IMR-90 (cell line): ENCODE measurements around the gene USP16. TPM values are rescaled to one million over a fixed set of nuclear protein-coding genes. Genes with fewer than 3 reads are reported as not detected.

Source experiments
- ATAC-seq: fragments of 200-7000 bp; cut with Tn5 transposase; 2 replicates; pipeline ENCODE4 v1.9.1; 2020; ENCODE audit warnings: low read depth, mild to moderate bottlenecking, moderate library complexity
- BruUV-seq: library from RNA; stranded (reverse); fragments of 400-500 nt; replicated peaks from 2 replicates; lab custom pipeline; 2021; lab: Mats Ljungman, UMichigan
- CTCF ChIA-PET: fragments of 300-600 bp; formaldehyde crosslinking; extraction: SDS; loops from one replicate; lab custom pipeline; 2021; ENCODE audit warnings: antibody characterized with exemption; lab: Yijun Ruan, JAX
- POLR2A ChIA-PET: fragments of 300-600 bp; sonication (Branson Sonifier 250); formaldehyde crosslinking; loops from one replicate; lab custom pipeline; 2022; ENCODE audit warnings: antibody characterized with exemption; ENCODE audit not compliant: unreplicated experiment; lab: Charles Lee
- DNase-seq: peaks from one replicate; pipeline ENCODE4 v3.0.0; 2013
- H2AFZ ChIP-seq: replicated peaks from 2 replicates; pipeline ENCODE3; 2013; ENCODE audit warnings: low read length, mild to moderate bottlenecking; ENCODE audit not compliant: poor library complexity
- H2AK5ac ChIP-seq: 2 replicates; pipeline ENCODE4 v1.6.1; 2013; ENCODE audit warnings: low read depth, low read length, inconsistent platforms
- H2AK9ac ChIP-seq: replicated peaks from 2 replicates; pipeline ENCODE3; 2013; ENCODE audit warnings: mild to moderate bottlenecking, low read depth, low read length, moderate library complexity; ENCODE audit not compliant: poor library complexity
- H2BK120ac ChIP-seq: 2 replicates; pipeline ENCODE4 v1.6.1; 2013; ENCODE audit warnings: low read depth, low read length, inconsistent platforms
- H2BK15ac ChIP-seq: 3 replicates; pipeline ENCODE4 v1.6.1; 2013; ENCODE audit warnings: low read depth, low read length, inconsistent platforms
- H2BK20ac ChIP-seq: 2 replicates; pipeline ENCODE4 v1.6.1; 2013; ENCODE audit warnings: low read depth, mild to moderate bottlenecking, inconsistent platforms, low read length, moderate library complexity
- H2BK5ac ChIP-seq: 2 replicates; pipeline ENCODE4 v1.6.1; 2013; ENCODE audit warnings: mild to moderate bottlenecking, low read depth, low read length, inconsistent platforms; ENCODE audit not compliant: poor library complexity, severe bottlenecking
- H3K14ac ChIP-seq: replicated peaks from 2 replicates; pipeline ENCODE4 v1.6.1; 2013; ENCODE audit warnings: low read depth, low read length, inconsistent platforms
- H3K18ac ChIP-seq: 2 replicates; pipeline ENCODE4 v1.6.1; 2013; ENCODE audit warnings: low read depth, low read length, control low read depth
- H3K23ac ChIP-seq: 2 replicates; pipeline ENCODE4 v1.6.1; 2013; ENCODE audit warnings: low read depth, low read length, inconsistent platforms
- H3K27ac ChIP-seq: 2 replicates; pipeline ENCODE4 v1.5.1; 2013; ENCODE audit warnings: mild to moderate bottlenecking, control low read depth, low read length; ENCODE audit not compliant: insufficient read depth
- H3K27me3 ChIP-seq: 2 replicates; pipeline ENCODE4 v1.6.1; 2013; ENCODE audit warnings: low read length; ENCODE audit not compliant: control insufficient read depth, insufficient read depth
- H3K36me3 ChIP-seq: 2 replicates; pipeline ENCODE4 v1.6.1; 2013; ENCODE audit warnings: low read length, mixed read lengths; ENCODE audit not compliant: control insufficient read depth, insufficient read depth
- H3K4ac ChIP-seq: 2 replicates; pipeline ENCODE4 v1.6.1; 2013; ENCODE audit warnings: low read depth, low read length, inconsistent platforms
- H3K4me1 ChIP-seq: 2 replicates; pipeline ENCODE4 v1.6.1; 2013; ENCODE audit warnings: low read length, mixed read lengths; ENCODE audit not compliant: control insufficient read depth, insufficient read depth
- H3K4me2 ChIP-seq: 2 replicates; pipeline ENCODE4 v1.6.1; 2013; ENCODE audit warnings: low read depth, mild to moderate bottlenecking, control low read depth, low read length, moderate library complexity
- H3K4me3 ChIP-seq: 2 replicates; pipeline ENCODE4 v1.5.1; 2013; ENCODE audit warnings: low read depth, mild to moderate bottlenecking, control low read depth, low read length, moderate library complexity; ENCODE audit not compliant: insufficient read depth
- H3K56ac ChIP-seq: 2 replicates; pipeline ENCODE4 v1.6.1; 2013; ENCODE audit warnings: low read length, inconsistent platforms; ENCODE audit not compliant: insufficient read depth; ENCODE audit errors: extremely low read depth
- H3K79me1 ChIP-seq, 2 experiments: 2 replicates each; pipeline ENCODE4 v1.6.1; 2013; ENCODE audit warnings: low read length in 2 of 2, inconsistent platforms in 1 of 2, low read depth in 1 of 2
- H3K9ac ChIP-seq: 2 replicates; pipeline ENCODE4 v1.6.1; 2013; ENCODE audit warnings: low read depth, low read length, control low read depth
- H3K9me1 ChIP-seq: 2 replicates; pipeline ENCODE4 v1.6.1; 2013; ENCODE audit warnings: low read length, inconsistent platforms; ENCODE audit not compliant: insufficient read depth
- H3K9me3 ChIP-seq: 2 replicates; pipeline ENCODE4 v1.6.1; 2013; ENCODE audit warnings: low read length; ENCODE audit not compliant: control insufficient read depth, insufficient read depth
- H4K20me1 ChIP-seq: 2 replicates; pipeline ENCODE4 v1.6.1; 2013; ENCODE audit warnings: low read length, inconsistent platforms; ENCODE audit not compliant: insufficient read depth
- H4K5ac ChIP-seq: 2 replicates; pipeline ENCODE4 v1.6.1; 2013; ENCODE audit warnings: mild to moderate bottlenecking, low read depth, low read length, control low read depth
- H4K8ac ChIP-seq, 2 experiments: 2 replicates each; pipeline ENCODE4 v1.6.1; 2013; ENCODE audit warnings: low read depth in 2 of 2, low read length in 2 of 2, control low read depth in 1 of 2, inconsistent platforms in 1 of 2
- H4K91ac ChIP-seq: 2 replicates; pipeline ENCODE4 v1.6.1; 2013; ENCODE audit warnings: low read depth, low read length, inconsistent platforms; ENCODE audit not compliant: insufficient read depth
- CEBPB ChIP-seq: IDR thresholded peaks from 2 replicates; pipeline ENCODE4 v1.6.1; 2012; ENCODE audit warnings: low read depth, low read length, improper control_type of control experiment
- FOS ChIP-seq: fragments of 150-350 bp; IDR thresholded peaks from 2 replicates; pipeline ENCODE4 v1.6.1; 2016; ENCODE audit warnings: low read depth, low read length
- MAFK ChIP-seq: IDR thresholded peaks from 2 replicates; pipeline ENCODE4 v1.6.1; 2012; ENCODE audit warnings: low read depth, low read length, improper control_type of control experiment
- NFE2L2 ChIP-seq: fragments of 150-350 bp; IDR thresholded peaks from 2 replicates; pipeline ENCODE4 v1.6.1; 2016; ENCODE audit warnings: low read depth, mild to moderate bottlenecking, low read length
- RAD21 ChIP-seq: IDR thresholded peaks from 2 replicates; pipeline ENCODE4 v1.6.1; 2012; ENCODE audit warnings: low read length, improper control_type of control experiment
- RCOR1 ChIP-seq: IDR thresholded peaks from 2 replicates; pipeline ENCODE4 v1.6.1; 2012; ENCODE audit warnings: mild to moderate bottlenecking, low read length, improper control_type of control experiment; ENCODE audit not compliant: insufficient replicate concordance
- RFX5 ChIP-seq: IDR thresholded peaks from 2 replicates; pipeline ENCODE4 v1.8.0; 2012; ENCODE audit warnings: low read depth, mild to moderate bottlenecking, low read length, moderate library complexity
- SMC3 ChIP-seq: fragments of 150-350 bp; IDR thresholded peaks from 2 replicates; pipeline ENCODE4 v1.6.1; 2016; ENCODE audit warnings: low read depth, mild to moderate bottlenecking, antibody characterized with exemption, low read length, moderate library complexity
- WGBS, 2 experiments: methylation state at CpG; one replicate each; pipeline versions ENCODE4 v1.1.5 to v1.1.7; 2013; ENCODE audit warnings: missing lambda C conversion rate in 2 of 2; ENCODE audit not compliant: insufficient read length in 1 of 2; ENCODE audit errors: extremely low coverage in 2 of 2; 5-methylcytosine and 5-hydroxymethylcytosine counted together
- dilution Hi-C: fragments of 300-500 bp; cut with HindIII; formaldehyde crosslinking; loops from one replicate; pipeline ENCODE4 v1.14.3; 2018; ENCODE audit warnings: low sequenced_read_pairs; ENCODE audit not compliant: unreplicated experiment
- in situ Hi-C: fragments of 300-500 bp; cut with MboI; formaldehyde crosslinking; loops from 3 replicates; pipeline ENCODE4 v1.14.3; 2019; ENCODE audit warnings: low sequenced_read_pairs, inconsistent platforms, mixed read lengths
- intact Hi-C: fragments of 100-400 bp; cut with micrococcal nuclease; formaldehyde crosslinking; loops from 2 replicates; pipeline ENCODE4 v1.10.0; 2022
- polyA plus RNA-seq, 3 experiments: library from polyadenylated mRNA; depleted of rRNA; stranded (reverse); fragments of >200 nt; gene quantifications; 2 replicates each; pipeline ENCODE4 v1.2.3, GENCODE V29; 2012; ENCODE audit warnings: low replicate concordance in 1 of 3
- total RNA-seq: library from RNA; depleted of rRNA; stranded (reverse); fragments of >200 nt; gene quantifications from 2 replicates; pipeline ENCODE4 v1.2.3, GENCODE V29; 2012
- TF ChIP-seq, protein P1 (sequence below): fragments of 150-350 bp; IDR thresholded peaks from 2 replicates; pipeline ENCODE4 v1.6.1; 2017; ENCODE audit warnings: mild to moderate bottlenecking, antibody characterized with exemption, low read length, low read depth
- TF ChIP-seq, protein P2 (sequence below): fragments of 150-350 bp; IDR thresholded peaks from 2 replicates; pipeline ENCODE4 v1.6.1; 2016; ENCODE audit warnings: low read depth, mild to moderate bottlenecking, low read length, moderate library complexity, borderline replicate concordance

USP16 gene
- total and polyA plus RNA-seq, 2 of the 4 experiments (the other 2 are of a cell fraction), result 15.5 to 28.7 TPM

DNA sequence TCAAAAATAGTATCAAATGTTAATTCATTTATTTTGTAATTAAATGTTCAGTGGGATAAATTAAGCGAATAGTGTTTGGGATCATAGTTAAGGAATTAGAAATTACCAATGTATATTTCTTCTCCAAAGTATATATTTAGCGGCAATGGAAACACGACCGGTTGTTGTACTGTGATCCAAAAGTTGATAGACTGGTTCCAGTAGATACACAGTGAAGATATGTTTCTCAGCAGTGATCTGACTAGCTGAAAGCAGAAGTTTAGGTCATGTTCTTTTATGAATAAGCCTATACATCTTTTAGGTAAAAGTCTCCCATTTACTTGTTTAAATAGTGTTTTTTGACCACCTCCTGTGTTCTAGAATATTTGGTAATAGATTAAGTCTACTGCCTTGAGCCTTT lies 8.8 kb downstream of the USP16 start:
- Histone ChIP-seq H3K79me1 (peaks cover 21 to 26% of the 10 kb centered on the region in 2 experiments), H3K36me3 (peaks cover 34% of the 10 kb centered on the region), H3K14ac (no peak overlapping the region), H3K9me3 (no peaks in the 10 kb centered on the region), H4K5ac (no peak overlapping the region), H2BK20ac (no peak overlapping the region), H3K4ac (no peak overlapping the region), H3K4me3 (no peak overlapping the region), H4K8ac (no peak overlapping the region), H3K9me1 (peaks cover 4% of the 10 kb centered on the region; the same call in 1 of the 2 replicates), H3K27ac (no peak overlapping the region), H2AK9ac (no peak overlapping the region), H2BK5ac (no peak overlapping the region), H4K20me1 (no peaks in the 10 kb centered on the region), H2BK15ac (no peak overlapping the region), H2AFZ (no peak overlapping the region), H4K91ac (no peak overlapping the region), H2AK5ac (no peak overlapping the region), H3K56ac (no peak overlapping the region), H3K18ac (no peak overlapping the region), H3K4me1 (no peaks in the 10 kb centered on the region), H3K9ac (no peak overlapping the region), H2BK120ac (no peak overlapping the region), H3K4me2 (no peak overlapping the region), H3K23ac (no peak overlapping the region), H3K27me3 (no peaks in the 10 kb centered on the region)
- ATAC-seq, result no peak
- no CpG with 5 or more reads among the region's 4 CpGs for WGBS, 2 experiments
- ChIA-PET POLR2A (no interaction called here), CTCF (no interaction called here)
- TF ChIP-seq CEBPB (no peak), RCOR1 (no peak), FOS (no peak), RFX5 (no peak), RAD21 (no peak), NFE2L2 (no peak), SMC3 (no peak), MAFK (no peak)
- TF ChIP-seq, protein P1, sequence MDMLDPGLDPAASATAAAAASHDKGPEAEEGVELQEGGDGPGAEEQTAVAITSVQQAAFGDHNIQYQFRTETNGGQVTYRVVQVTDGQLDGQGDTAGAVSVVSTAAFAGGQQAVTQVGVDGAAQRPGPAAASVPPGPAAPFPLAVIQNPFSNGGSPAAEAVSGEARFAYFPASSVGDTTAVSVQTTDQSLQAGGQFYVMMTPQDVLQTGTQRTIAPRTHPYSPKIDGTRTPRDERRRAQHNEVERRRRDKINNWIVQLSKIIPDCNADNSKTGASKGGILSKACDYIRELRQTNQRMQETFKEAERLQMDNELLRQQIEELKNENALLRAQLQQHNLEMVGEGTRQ, result no peak
- TF ChIP-seq, protein P2, sequence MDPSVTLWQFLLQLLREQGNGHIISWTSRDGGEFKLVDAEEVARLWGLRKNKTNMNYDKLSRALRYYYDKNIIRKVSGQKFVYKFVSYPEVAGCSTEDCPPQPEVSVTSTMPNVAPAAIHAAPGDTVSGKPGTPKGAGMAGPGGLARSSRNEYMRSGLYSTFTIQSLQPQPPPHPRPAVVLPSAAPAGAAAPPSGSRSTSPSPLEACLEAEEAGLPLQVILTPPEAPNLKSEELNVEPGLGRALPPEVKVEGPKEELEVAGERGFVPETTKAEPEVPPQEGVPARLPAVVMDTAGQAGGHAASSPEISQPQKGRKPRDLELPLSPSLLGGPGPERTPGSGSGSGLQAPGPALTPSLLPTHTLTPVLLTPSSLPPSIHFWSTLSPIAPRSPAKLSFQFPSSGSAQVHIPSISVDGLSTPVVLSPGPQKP, result no peak
- in situ Hi-C loops (loop anchor here (5.0 kb wide), 1 partner anchor 34 kb away; no protein-coding TSS in a partner anchor), dilution Hi-C loops (no loop called here), intact Hi-C loops (loop anchor here (5.0 kb wide), 1 partner anchor 34 kb away; no protein-coding TSS in a partner anchor)
- no peak for DNase-seq
- no TSS peak for BruUV-seq
